Measurements from ENCODE around the gene TNFRSF14. TPM values are rescaled to one million over a fixed set of nuclear protein-coding genes. Genes with fewer than 3 reads are reported as not detected.

Gene TNFRSF14
- total RNA-seq, 1 donor from 2014 or later, result 14.7 TPM

DNA sequence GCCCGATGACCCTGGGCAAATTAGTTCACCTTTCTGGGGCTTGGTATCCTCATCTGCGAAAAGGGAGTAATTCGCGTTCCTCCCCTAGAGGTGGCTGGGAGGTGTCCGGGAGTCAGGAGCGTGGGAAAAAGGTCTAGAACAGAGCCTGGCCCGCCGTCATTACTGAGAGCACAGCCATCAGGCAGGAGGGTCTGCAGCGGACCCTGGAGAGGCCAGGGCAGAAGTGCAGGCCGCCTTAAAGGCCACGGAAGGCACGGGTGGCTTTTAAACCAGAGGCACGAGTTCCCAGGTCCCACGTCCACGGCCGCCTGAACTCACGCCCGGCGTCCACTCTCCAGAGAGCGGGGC lies 30.6 kb upstream of the TNFRSF14 start:
- no peak for DNase-seq (ENCODE audit: low read depth)
- H3K27me3 ChIP-seq (ENCODE audit: control insufficient read depth, insufficient read depth, low read length), result peaks cover 19% of the 10 kb centered on the region
- TF ChIP-seq, protein P1, sequence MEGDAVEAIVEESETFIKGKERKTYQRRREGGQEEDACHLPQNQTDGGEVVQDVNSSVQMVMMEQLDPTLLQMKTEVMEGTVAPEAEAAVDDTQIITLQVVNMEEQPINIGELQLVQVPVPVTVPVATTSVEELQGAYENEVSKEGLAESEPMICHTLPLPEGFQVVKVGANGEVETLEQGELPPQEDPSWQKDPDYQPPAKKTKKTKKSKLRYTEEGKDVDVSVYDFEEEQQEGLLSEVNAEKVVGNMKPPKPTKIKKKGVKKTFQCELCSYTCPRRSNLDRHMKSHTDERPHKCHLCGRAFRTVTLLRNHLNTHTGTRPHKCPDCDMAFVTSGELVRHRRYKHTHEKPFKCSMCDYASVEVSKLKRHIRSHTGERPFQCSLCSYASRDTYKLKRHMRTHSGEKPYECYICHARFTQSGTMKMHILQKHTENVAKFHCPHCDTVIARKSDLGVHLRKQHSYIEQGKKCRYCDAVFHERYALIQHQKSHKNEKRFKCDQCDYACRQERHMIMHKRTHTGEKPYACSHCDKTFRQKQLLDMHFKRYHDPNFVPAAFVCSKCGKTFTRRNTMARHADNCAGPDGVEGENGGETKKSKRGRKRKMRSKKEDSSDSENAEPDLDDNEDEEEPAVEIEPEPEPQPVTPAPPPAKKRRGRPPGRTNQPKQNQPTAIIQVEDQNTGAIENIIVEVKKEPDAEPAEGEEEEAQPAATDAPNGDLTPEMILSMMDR (IDR thresholded peaks at IDR 0.05; ENCODE audit: insufficient read depth, low read length, poor library complexity, severe bottlenecking), result peak; percentile 5
- no peaks in the 10 kb centered on the region for H3K36me3 ChIP-seq (ENCODE audit: control insufficient read depth, insufficient read depth, low read length)
- H3K4me3 ChIP-seq (ENCODE audit: low read depth, low read length), result peak overlapping the region; percentile 67

DNA sequence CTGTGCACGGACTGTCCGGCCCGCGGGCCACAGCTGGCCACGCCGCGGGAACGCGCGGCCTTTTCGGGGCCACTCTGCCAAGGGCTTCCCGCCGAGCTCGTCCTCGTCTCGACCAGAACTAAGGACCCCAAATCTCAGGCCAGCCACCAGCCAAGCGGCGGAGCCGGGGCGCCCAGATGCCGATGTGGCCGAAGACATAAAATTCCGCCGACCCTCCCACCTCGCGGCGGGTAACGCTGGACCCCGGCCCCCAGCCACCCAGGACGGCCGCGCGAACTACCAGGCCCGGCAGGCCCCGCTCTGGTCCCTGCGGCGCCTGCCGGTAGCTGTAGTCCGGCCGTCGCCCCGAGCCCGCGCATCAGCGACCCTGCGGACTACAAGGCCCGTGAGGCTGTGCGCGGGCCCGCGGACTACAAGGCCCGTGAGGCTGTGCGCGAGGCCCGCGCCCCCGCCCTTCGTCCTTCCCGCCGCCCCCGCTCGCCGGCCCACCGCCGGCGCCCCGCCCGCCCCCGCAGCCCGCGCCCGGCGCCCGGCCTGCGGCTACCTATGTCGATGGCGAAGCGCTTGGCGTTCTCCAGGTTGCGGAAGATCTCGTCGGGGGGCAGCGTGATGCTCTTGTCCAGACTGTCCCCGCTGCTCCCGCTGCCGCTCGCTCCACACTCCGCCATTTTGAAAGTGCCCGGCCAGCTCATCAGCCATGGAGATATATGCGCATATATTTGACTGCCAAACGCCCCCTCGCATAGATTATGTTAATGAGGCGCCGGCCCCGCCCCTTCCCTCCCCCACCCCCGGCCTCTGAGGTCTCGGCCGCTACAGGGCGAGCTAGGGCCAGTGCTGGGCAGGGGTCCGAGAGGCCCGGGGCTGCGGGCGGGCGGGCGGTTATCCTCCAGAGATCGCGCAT lies 30.0 kb upstream of the TNFRSF14 start, which contains the start of gene PANK4:
PANK4 (minus strand) TSS at position 677 of the 904 bp plus-strand sequence; CDS start at position 668, 9 bp downstream.
- Histone ChIP-seq H3K27me3 (ENCODE audit: control insufficient read depth, insufficient read depth, low read length) (peaks cover 25% of the 10 kb centered on the region), H3K36me3 (ENCODE audit: control insufficient read depth, insufficient read depth, low read length) (no peaks in the 10 kb centered on the region), H3K4me3 (ENCODE audit: low read depth, low read length) (peak within 1 kb of the TSS; percentile 67)
- DNase-seq (ENCODE audit: low read depth), result peak; percentile 67
- TF ChIP-seq, protein P1 (IDR thresholded peaks at IDR 0.05; ENCODE audit: insufficient read depth, low read length, poor library complexity, severe bottlenecking), result no peak

DNA sequence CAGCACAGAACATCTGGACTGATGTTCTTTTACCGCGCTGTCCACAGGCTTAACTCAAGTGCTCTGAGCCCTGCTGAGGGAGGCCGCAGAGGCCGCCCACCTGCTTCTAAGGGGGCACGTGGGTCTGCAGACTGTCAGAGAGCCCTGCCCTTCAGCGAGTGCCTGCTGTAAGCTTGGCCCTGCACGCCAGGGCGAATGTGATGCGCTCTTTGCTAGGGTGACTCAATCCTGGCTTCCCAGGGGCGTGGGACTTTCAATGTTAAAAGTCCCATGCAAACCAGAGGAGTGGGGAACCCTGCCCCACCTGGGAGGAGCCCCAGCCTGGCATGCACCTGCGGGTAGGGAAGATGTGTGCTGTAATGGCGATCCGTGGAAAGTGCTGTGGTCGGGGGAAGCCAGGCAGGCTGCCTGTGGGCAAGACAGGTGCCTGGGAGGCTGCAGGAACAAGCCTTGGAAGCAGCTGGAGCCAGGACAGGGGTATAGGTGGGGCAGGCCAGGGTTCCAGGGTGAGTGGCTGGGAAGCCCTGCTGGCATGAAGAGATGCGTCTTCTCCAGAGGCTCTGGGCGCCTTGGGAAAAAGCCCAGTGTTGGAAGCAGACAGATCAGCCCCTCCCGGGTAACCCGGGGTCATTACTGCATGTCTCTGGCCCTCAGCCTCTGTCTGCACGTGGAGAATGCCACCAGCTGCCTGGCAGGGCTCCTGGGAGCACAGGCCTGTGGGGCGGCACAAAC lies 29.2 kb upstream of the TNFRSF14 start:
- no peak for DNase-seq (ENCODE audit: low read depth)

DNA sequence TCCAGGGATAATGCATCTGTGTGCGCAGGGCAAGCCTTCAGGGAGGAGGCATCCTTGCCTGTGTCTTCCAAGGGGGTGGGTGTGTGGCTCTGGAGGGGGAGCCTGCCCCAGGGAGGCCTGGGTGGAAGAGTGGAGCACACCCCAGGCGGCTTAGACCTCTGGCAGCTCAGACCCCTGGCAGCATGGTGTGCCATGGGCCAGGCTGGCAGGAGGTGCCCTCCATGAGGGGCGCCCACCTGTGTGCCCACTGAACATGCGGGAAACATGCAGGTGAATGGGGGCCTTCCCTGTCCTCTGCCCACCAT lies 28.7 kb upstream of the TNFRSF14 start:
- Histone ChIP-seq H3K4me3 (ENCODE audit: low read depth, low read length) (no peak overlapping the region), H3K36me3 (ENCODE audit: control insufficient read depth, insufficient read depth, low read length) (no peaks in the 10 kb centered on the region), H3K27me3 (ENCODE audit: control insufficient read depth, insufficient read depth, low read length) (peaks cover 30% of the 10 kb centered on the region)
- TF ChIP-seq, protein P1 (IDR thresholded peaks at IDR 0.05; ENCODE audit: insufficient read depth, low read length, poor library complexity, severe bottlenecking), result no peak
- no peak for DNase-seq (ENCODE audit: low read depth)

More for the DNA sequence above, 29.2 kb upstream of the TNFRSF14 start:
- Histone ChIP-seq H3K4me3 (ENCODE audit: low read depth, low read length) (no peak overlapping the region), H3K27me3 (ENCODE audit: control insufficient read depth, insufficient read depth, low read length) (peaks cover 30% of the 10 kb centered on the region), H3K36me3 (ENCODE audit: control insufficient read depth, insufficient read depth, low read length) (no peaks in the 10 kb centered on the region)
- TF ChIP-seq, protein P1 (IDR thresholded peaks at IDR 0.05; ENCODE audit: insufficient read depth, low read length, poor library complexity, severe bottlenecking), result no peak

DNA sequence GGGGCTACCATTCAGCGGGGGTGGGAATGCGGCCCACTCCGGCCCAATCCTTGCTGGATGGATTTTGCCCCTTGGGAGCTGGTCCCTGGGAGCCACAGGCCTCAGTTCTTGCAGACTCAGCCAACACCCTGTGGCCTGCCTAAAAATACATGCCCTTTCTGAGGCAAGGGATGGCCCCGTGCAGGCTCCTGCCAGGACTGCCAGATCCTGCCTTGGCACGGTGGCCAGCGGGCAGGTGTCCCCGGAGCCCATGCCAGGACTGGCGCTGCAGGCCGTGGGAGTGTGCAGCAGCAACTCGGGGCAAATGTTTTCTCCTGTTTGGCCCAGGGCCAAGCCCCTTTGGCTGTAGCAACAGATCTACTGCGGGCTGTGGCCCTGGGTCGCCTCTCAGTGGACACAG lies 28.2 kb upstream of the TNFRSF14 start:
- TF ChIP-seq, protein P1 (IDR thresholded peaks at IDR 0.05; ENCODE audit: insufficient read depth, low read length, poor library complexity, severe bottlenecking), result no peak
- H3K36me3 ChIP-seq (ENCODE audit: control insufficient read depth, insufficient read depth, low read length), result no peaks in the 10 kb centered on the region
- DNase-seq (ENCODE audit: low read depth), result no peak
- H3K27me3 ChIP-seq (ENCODE audit: control insufficient read depth, insufficient read depth, low read length), result peaks cover 30% of the 10 kb centered on the region
- H3K4me3 ChIP-seq (ENCODE audit: low read depth, low read length), result no peak overlapping the region

Measured in kidney epithelial cell (primary cell).